Left lung (tissue), 10 donors: ENCODE data around the gene FAHD1. TPM values are rescaled to one million over a fixed set of nuclear protein-coding genes. Genes with fewer than 3 reads are reported as not detected.

Source experiments
- ATAC-seq: fragments of 200-7000 bp; cut with Tn5 transposase; one replicate; pipeline ENCODE4 v1.9.1; 2020; ENCODE audit warnings: moderate library complexity
- DNase-seq, 4 donors: peaks; one replicate each; pipeline ENCODE4 v3.0.0-alpha.2; 2013 to 2020
- H3K27ac ChIP-seq, 2 donors: fragments of 200-600 bp; sonication (generic) in 1 of 2; one replicate each; pipeline versions ENCODE4 v1.5.0 to v1.8.0; 2020 to 2021
- H3K27me3 ChIP-seq, 2 donors: fragments of 200-600 bp; sonication (generic) in 1 of 2; one replicate each; pipeline versions ENCODE4 v1.5.0 to v1.8.0; 2020 to 2021
- H3K36me3 ChIP-seq, 2 donors: fragments of 200-600 bp; sonication (generic) in 1 of 2; one replicate each; pipeline versions ENCODE4 v1.5.0 to v1.8.0; 2020 to 2021
- H3K4me1 ChIP-seq, 2 donors: fragments of 200-600 bp; one replicate each; pipeline ENCODE4 v1.8.0; 2021
- H3K4me3 ChIP-seq, 2 donors: fragments of 200-600 bp; sonication (generic) in 1 of 2; one replicate each; pipeline versions ENCODE4 v1.5.0 to v1.8.0; 2020 to 2021; ENCODE audit warnings: mild to moderate bottlenecking in 1 of 2
- H3K9me3 ChIP-seq, 2 donors: fragments of 200-600 bp; sonication (generic) in 1 of 2; one replicate each; pipeline versions ENCODE4 v1.5.0 to v1.8.0; 2020 to 2021
- intact Hi-C, 2 donors: fragments of 100-400 bp; cut with DNase I; formaldehyde crosslinking; loops; one replicate each; pipeline versions ENCODE4 v1.11.2 to v1.14.2; 2022
- polyA plus RNA-seq, 6 donors: library from polyadenylated mRNA; unstranded; fragments of 120-200 nt; gene quantifications; one replicate each; pipeline ENCODE4 v1.2.1, GENCODE V29; 2013; ENCODE audit not compliant: insufficient read length in 6 of 6
- total RNA-seq, 2 donors: library from RNA; stranded (reverse); fragmentation: NEBNext Ultra II Directional; extraction: Animal tissue kit (Norgen Biotek cat#: 25700); gene quantifications; one replicate each; pipeline ENCODE4 v1.2.1, GENCODE V29; 2021
- TF ChIP-seq, protein P1 (sequence below), 2 donors: fragments of 200-600 bp; sonication (generic) in 1 of 2; IDR thresholded peaks; one replicate each; pipeline versions ENCODE4 v1.5.0 to v1.8.0; 2021; ENCODE audit warnings: antibody characterized with exemption in 2 of 2
- donor health status: DM: no; HTN: yes; CAD: no.
- donor health status: DM: no; HTN: no; CAD: no.

Gene FAHD1
- total and polyA plus RNA-seq, 8 donors: 17.4 to 23.2 (median 19.9) TPM

DNA sequence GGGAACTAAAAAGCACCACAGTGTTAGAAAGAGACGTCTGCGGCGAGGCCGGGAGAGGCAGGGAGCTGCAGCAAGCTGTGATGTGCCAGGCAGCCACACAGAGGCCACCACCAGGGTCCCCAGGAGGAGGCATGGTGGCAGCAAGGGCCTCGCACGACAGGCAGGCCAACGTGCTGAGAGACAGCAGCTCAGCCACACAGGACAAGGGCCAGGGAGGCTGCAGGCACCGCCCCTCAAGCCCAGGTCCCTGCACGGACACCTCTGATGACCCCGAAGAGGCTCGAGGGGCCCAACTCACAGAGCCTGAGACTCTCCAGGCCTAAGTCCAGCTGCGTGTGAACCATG, 6.1 kb upstream of the FAHD1 start:
- peaks cover 5 to 17% of the 10 kb centered on the region in 2 donors for H3K4me1 ChIP-seq
- H3K27ac ChIP-seq: no peak overlapping the region
- no peaks in the 10 kb centered on the region for H3K9me3 ChIP-seq
- ATAC-seq: no peak
- DNase-seq: no peak
- H3K36me3 ChIP-seq: peaks cover 0 to 67% of the 10 kb centered on the region in 2 donors
- intact Hi-C loops: no loop called here
- TF ChIP-seq, protein P1, sequence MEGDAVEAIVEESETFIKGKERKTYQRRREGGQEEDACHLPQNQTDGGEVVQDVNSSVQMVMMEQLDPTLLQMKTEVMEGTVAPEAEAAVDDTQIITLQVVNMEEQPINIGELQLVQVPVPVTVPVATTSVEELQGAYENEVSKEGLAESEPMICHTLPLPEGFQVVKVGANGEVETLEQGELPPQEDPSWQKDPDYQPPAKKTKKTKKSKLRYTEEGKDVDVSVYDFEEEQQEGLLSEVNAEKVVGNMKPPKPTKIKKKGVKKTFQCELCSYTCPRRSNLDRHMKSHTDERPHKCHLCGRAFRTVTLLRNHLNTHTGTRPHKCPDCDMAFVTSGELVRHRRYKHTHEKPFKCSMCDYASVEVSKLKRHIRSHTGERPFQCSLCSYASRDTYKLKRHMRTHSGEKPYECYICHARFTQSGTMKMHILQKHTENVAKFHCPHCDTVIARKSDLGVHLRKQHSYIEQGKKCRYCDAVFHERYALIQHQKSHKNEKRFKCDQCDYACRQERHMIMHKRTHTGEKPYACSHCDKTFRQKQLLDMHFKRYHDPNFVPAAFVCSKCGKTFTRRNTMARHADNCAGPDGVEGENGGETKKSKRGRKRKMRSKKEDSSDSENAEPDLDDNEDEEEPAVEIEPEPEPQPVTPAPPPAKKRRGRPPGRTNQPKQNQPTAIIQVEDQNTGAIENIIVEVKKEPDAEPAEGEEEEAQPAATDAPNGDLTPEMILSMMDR (IDR thresholded peaks at IDR 0.05): no peak
- H3K27me3 ChIP-seq: no peaks in the 10 kb centered on the region
- H3K4me3 ChIP-seq: no peak overlapping the region

DNA sequence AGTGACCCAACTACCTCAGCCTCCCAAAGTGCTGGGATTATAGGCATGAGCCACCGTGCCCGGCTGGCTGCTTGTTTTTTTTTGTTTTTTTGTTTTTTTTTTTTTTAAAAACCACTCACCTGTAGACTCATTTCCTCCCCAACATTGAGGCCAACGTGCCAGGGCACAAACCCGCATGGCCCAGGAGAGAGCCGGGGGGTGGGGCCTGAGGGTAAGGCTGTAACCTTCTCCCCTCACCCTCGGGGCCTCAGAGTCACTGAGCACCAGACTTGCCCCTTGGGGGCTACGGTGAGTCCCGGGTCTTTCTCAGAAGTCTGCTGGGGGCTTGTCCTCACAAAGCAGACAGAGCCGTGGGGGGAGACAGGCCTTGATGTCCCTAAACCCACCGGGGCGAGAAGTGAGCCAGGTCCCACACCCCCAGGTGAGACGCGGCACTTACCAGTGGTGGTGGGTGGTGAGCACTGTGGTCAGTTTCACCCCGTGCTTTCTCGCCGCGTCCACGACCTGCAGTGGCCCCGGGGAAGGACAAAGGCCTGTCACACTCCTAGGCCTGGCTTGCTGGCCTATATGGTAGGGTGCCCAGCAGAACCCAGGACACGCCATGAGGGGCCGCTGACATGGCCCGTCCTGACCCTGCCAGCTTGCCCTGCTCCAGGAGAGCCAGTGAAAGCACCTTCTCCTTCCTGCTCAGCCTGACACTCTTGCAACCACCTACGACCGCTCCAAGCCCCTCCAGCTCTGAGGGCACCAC, 5.0 kb upstream of the FAHD1 start:
- TF ChIP-seq, protein P1 (IDR thresholded peaks at IDR 0.05): no peak
- peaks cover 0 to 56% of the 10 kb centered on the region in 2 donors for H3K36me3 ChIP-seq
- ATAC-seq: no peak

DNA sequence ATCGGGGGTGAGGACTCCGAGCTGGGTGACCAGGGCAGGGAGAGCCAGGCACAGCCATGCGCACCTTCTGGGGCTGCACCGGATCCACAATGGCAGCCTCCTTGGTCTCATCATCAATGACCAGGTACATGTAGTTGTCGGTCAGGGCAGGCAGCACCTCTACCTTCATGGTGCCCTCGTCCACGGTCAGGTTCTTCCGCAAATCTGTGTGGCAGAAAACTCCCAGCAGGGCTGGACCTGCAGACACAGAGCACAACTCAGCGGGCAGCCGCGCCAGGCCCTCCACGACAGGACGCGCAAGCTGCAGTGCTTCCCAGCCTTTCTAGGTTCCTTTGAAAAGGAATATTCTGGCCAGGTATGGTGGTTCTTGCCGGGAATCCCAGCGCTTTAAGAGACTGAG, 4.2 kb upstream of the FAHD1 start:
- Histone ChIP-seq H3K4me3 (no peak overlapping the region), H3K27me3 (no peaks in the 10 kb centered on the region), H3K4me1 (peaks cover 6 to 22% of the 10 kb centered on the region in 2 donors), H3K36me3 (peaks cover 0 to 48% of the 10 kb centered on the region in 2 donors), H3K9me3 (no peaks in the 10 kb centered on the region), H3K27ac (no peak overlapping the region)
- TF ChIP-seq, protein P1 (IDR thresholded peaks at IDR 0.05): no peak
- intact Hi-C loops: no loop called here
- ATAC-seq: no peak
- no peak for DNase-seq

More for the DNA sequence above, 5.0 kb upstream of the FAHD1 start:
- intact Hi-C loops: no loop called here
- Histone ChIP-seq H3K27me3 (no peaks in the 10 kb centered on the region), H3K9me3 (no peaks in the 10 kb centered on the region), H3K4me1 (peaks cover 5 to 19% of the 10 kb centered on the region in 2 donors), H3K27ac (no peak overlapping the region), H3K4me3 (no peak overlapping the region)
- no peak for DNase-seq

DNA sequence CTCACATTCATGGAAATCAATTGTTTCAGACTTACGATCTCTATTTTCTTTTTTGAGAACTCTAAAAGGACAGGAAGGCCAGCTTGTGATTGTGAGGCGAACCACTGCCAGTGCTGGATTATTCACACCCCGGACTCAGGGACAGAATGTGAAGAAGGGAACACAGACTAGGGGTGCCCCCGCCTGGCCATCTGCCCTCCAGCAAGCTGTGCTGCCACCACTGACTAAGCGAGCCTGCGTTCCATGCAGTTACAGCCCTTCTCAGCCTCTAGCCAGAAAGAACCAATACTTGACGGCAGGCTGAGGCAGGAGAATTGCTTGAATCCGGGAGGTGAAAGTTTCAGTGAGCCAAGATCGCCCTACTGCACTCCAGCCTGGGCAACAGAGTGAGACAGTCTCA, 3.2 kb upstream of the FAHD1 start:
- DNase-seq (peak in 1 of 4 donors; percentile 47), ATAC-seq (no peak)
- intact Hi-C loops: no loop called here
- H3K27me3 ChIP-seq: no peaks in the 10 kb centered on the region
- no peak overlapping the region for H3K4me3 ChIP-seq
- no peaks in the 10 kb centered on the region for H3K9me3 ChIP-seq
- H3K4me1 ChIP-seq: peaks cover 15 to 33% of the 10 kb centered on the region in 2 donors
- TF ChIP-seq, protein P1 (IDR thresholded peaks at IDR 0.05): no peak
- H3K36me3 ChIP-seq: peaks cover 0 to 41% of the 10 kb centered on the region in 2 donors
- H3K27ac ChIP-seq: no peak overlapping the region

DNA sequence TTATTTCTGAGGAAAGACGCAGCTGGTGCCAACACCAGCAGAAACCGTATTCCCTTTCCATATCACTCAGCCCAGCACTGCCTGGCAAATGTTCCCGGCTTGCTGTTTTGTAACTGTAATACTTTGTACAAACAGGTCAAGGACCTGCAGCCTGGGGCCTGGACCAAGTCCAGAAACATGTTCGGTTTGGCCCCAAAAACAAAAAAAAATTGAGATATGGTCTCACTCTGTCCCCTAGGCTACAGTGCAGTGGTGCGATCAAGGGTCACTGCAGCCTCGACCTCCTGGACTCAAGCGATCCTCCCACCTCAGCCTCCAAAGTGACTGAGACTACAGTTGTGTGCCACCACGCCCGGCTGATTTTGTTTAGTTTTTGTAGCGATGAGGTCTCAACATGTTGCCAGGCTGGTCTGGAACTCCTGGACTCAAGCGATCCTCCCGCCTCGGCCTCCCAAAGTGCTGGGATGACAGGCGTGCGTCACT, 1.6 kb upstream of the FAHD1 start:
- no peak for ATAC-seq
- Histone ChIP-seq H3K4me3 (peak overlapping the region; percentile 80 to 93), H3K36me3 (peaks cover 0 to 25% of the 10 kb centered on the region in 2 donors), H3K27ac (peak overlapping the region in 1 of 2 donors; percentile 91), H3K9me3 (no peaks in the 10 kb centered on the region), H3K27me3 (no peaks in the 10 kb centered on the region), H3K4me1 (peaks cover 20 to 49% of the 10 kb centered on the region in 2 donors)
- intact Hi-C loops: no loop called here
- DNase-seq: no peak
- TF ChIP-seq, protein P1 (IDR thresholded peaks at IDR 0.05): no peak
